ENCODE results near the gene ACAP2.

DNA sequence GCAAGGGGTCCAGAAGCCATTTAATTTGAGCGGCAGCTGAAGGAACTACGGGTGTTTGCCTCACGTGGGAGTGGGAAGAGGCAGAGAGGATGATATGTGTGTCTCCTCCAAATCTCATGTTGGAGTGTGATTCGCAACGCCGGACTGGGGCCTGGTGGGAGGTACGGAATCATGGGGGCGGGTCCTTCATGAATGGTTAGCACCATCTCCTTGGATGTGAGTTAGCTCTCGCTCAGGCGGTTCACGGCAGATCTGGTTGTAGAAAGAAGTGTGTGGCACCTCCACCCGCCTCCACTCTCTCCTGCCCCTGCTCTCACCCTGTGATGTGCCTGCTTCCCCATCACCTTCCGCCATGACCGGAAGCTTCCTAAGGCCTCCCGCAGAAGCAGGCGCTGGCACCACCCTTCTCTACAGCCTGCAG, 197.3 kb downstream of the ACAP2 start:
- TF ChIP-seq, protein P1, sequence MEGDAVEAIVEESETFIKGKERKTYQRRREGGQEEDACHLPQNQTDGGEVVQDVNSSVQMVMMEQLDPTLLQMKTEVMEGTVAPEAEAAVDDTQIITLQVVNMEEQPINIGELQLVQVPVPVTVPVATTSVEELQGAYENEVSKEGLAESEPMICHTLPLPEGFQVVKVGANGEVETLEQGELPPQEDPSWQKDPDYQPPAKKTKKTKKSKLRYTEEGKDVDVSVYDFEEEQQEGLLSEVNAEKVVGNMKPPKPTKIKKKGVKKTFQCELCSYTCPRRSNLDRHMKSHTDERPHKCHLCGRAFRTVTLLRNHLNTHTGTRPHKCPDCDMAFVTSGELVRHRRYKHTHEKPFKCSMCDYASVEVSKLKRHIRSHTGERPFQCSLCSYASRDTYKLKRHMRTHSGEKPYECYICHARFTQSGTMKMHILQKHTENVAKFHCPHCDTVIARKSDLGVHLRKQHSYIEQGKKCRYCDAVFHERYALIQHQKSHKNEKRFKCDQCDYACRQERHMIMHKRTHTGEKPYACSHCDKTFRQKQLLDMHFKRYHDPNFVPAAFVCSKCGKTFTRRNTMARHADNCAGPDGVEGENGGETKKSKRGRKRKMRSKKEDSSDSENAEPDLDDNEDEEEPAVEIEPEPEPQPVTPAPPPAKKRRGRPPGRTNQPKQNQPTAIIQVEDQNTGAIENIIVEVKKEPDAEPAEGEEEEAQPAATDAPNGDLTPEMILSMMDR (IDR thresholded peaks at IDR 0.05): no peak
- TF ChIP-seq POLR2A (IDR thresholded peaks at IDR 0.05): no peak
